Fibroblast of mammary gland (primary cell): ENCODE data around the gene FGF9.

Experiments
- DNase-seq: peaks from one replicate; pipeline ENCODE4 v3.0.0-alpha.2; 2010; ENCODE audit warnings: low read depth
- H3K4me3 ChIP-seq: 2 replicates; pipeline ENCODE4 v1.5.1; 2011; ENCODE audit warnings: low read depth, mild to moderate bottlenecking, low read length, moderate library complexity; ENCODE audit not compliant: control insufficient read depth
- TF ChIP-seq, protein P1 (sequence below): conservative IDR thresholded peaks from 2 replicates; pipeline ENCODE4 v1.5.1; 2011; ENCODE audit warnings: low read depth, low read length, inconsistent platforms; ENCODE audit not compliant: control insufficient read depth, insufficient read depth

The FGF9 gene

GRCh38 chr13:21639561-21639960, 31.3 kb upstream of the FGF9 start:
- TF ChIP-seq, protein P1, sequence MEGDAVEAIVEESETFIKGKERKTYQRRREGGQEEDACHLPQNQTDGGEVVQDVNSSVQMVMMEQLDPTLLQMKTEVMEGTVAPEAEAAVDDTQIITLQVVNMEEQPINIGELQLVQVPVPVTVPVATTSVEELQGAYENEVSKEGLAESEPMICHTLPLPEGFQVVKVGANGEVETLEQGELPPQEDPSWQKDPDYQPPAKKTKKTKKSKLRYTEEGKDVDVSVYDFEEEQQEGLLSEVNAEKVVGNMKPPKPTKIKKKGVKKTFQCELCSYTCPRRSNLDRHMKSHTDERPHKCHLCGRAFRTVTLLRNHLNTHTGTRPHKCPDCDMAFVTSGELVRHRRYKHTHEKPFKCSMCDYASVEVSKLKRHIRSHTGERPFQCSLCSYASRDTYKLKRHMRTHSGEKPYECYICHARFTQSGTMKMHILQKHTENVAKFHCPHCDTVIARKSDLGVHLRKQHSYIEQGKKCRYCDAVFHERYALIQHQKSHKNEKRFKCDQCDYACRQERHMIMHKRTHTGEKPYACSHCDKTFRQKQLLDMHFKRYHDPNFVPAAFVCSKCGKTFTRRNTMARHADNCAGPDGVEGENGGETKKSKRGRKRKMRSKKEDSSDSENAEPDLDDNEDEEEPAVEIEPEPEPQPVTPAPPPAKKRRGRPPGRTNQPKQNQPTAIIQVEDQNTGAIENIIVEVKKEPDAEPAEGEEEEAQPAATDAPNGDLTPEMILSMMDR, result no peak
- DNase-seq, result no peak
- no peak overlapping the region for H3K4me3 ChIP-seq

DNA sequence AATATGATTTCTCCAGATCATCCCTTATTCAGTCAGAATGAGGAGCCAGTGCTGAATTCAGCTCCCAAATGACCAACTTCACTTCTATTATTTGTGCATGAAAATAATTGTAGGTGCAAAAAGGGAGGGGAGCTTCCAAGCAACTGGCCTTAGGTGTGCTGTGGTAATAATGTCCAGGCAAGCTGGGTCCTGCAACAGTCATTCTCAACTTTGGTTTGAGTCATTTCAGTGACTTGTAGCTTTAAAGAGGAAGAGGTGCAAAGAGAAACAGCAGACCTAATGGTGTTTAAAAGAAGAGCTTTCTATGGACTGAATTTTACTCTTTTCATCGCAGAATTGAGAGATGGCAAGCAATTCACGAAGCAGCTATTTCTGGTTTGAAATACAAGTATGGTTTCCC, 29.2 kb upstream of the FGF9 start:
- TF ChIP-seq, protein P1, result no peak
- H3K4me3 ChIP-seq, result no peak overlapping the region
- no peak for DNase-seq

DNA sequence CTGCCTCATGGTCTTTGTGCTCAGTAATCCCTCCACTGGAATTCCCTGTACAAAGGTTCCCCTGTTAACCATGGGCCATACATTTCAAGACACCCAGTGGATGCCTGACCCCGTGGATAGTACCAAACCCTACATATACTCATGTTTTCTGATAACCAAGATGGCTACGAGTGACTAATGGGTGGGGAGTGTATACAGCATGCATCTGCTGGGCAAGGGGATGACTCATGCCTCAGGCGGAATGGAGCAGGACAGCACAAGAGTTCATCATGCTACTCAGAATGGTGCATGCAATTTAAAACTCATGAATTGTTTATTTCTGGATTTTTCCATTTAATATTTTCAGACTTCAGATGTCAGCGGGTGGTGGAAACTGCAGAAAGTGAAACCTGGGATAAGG, 13.3 kb upstream of the FGF9 start:
- DNase-seq, result peak; percentile 76
- TF ChIP-seq, protein P1, result no peak

GRCh38 chr13:21659087-21659486, 11.8 kb upstream of the FGF9 start:
- H3K4me3 ChIP-seq, result no peak overlapping the region
- DNase-seq, result peak; percentile 40
- TF ChIP-seq, protein P1, result no peak

More for the DNA sequence above, 13.3 kb upstream of the FGF9 start:
- H3K4me3 ChIP-seq, result no peak overlapping the region

DNA sequence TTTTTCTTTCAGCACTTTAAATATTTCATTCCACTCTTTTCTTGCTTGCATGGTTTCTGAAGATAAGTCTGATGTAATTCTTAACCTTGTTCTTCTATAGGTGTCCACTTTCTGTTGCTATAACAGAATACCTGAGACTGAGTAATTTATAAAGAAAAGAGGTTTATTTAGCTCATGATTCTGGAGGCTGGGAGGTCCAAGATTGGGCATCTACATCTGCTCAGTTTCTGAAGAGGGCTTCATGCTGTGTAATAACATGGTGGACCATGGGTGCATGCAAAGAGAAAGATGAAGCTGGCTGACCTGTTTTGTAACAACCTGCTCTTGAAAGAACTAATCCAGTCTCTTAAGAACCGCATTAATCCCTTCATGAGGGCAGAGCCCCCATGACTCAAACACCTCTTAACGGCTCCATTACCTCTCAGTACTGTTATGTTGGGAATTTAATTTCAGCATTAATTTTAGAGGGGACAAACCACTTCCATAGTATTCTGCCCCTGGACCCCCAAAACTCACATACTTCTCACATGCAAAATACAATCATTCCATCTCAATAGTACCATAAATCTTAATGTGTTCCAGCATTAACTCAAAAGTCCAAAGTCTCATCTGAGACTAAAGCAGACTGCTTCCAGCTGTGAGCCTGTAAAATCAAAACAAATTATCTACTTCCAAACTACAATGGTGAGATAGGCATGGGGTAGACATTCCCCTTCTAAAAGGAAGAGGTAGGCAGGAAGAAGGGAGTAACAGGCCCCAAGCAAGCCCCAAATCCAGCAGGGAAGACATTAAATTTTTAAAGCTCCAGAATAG, 9.6 kb upstream of the FGF9 start:
- no peak overlapping the region for H3K4me3 ChIP-seq
- TF ChIP-seq, protein P1, result no peak
- no peak for DNase-seq

DNA sequence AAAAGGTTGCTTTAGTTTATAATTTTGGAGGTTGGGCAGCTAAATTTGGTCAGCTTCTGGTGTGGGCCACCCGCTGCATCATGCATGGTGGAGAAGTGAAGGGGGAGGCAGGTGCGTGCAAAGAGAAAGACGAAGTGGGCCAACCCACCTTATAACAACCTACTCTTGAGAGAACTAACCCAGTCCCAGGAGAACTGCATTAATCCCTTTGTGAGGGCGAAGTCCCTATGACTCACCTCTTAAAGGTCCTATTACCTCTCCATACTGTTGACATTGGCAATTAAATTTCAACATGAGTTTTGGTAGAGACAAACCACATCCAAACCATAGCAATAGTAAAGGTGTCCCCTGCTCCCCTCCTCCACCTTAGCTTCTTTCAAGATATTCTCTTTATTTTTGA, 7.7 kb upstream of the FGF9 start:
- DNase-seq, result no peak
- TF ChIP-seq, protein P1, result no peak
- no peak overlapping the region for H3K4me3 ChIP-seq
